GM12878 (cell line): ENCODE measurements around the gene HJURP.

ENCODE experiments used
- CTCF ChIP-seq, 3 experiments: IDR thresholded peaks in 2 of 3; conservative IDR thresholded peaks in 1 of 3; 2 replicates each; pipeline ENCODE4 v1.5.1; 2011; ENCODE audit warnings: low read depth in 3 of 3, low read length in 3 of 3, mild to moderate bottlenecking in 3 of 3, control low read depth in 2 of 3, moderate library complexity in 2 of 3, inconsistent platforms in 1 of 3, mixed read lengths in 1 of 3; ENCODE audit not compliant: control insufficient read depth in 2 of 3, insufficient read depth in 1 of 3; ENCODE audit errors: extremely low read depth in 1 of 3
- EP300 ChIP-seq, 2 experiments: fragments of 150-350 bp in 1 of 2; IDR thresholded peaks; 2 replicates each; pipeline ENCODE4 v1.6.1; 2011 to 2012; ENCODE audit warnings: low read depth in 2 of 2, low read length in 2 of 2, borderline replicate concordance in 1 of 2, improper control_type of control experiment in 1 of 2, inconsistent platforms in 1 of 2; ENCODE audit not compliant: control insufficient read depth in 1 of 2
- EZH2 ChIP-seq: IDR thresholded peaks from 2 replicates; pipeline ENCODE4 v1.6.1; 2012; ENCODE audit warnings: low read depth, mild to moderate bottlenecking, control low read depth, inconsistent platforms, low read length, borderline replicate concordance; ENCODE audit not compliant: control insufficient read depth
- RAD51 ChIP-seq: fragments of 450-650 bp; IDR thresholded peaks from 2 replicates; pipeline ENCODE4 v1.6.1; 2016; ENCODE audit warnings: moderate library complexity, mild to moderate bottlenecking, inconsistent platforms
- RUNX3 ChIP-seq: IDR thresholded peaks from 2 replicates; pipeline ENCODE4 v1.6.1; 2012; ENCODE audit warnings: low read length, inconsistent platforms
- SMAD1 ChIP-seq: fragments of 450-650 bp; IDR thresholded peaks from 2 replicates; pipeline ENCODE4 v1.6.1; 2018; ENCODE audit warnings: mild to moderate bottlenecking, low read depth; ENCODE audit not compliant: partially characterized antibody
- ZZZ3 ChIP-seq: IDR thresholded peaks from 2 replicates; pipeline ENCODE4 v1.6.1; 2011; ENCODE audit warnings: low read depth; ENCODE audit not compliant: control insufficient read depth, insufficient read length
- TF ChIP-seq, protein P1 (sequence below): fragments of 150-350 bp; IDR thresholded peaks from 2 replicates; pipeline ENCODE4 v1.6.1; 2014; ENCODE audit warnings: mild to moderate bottlenecking, low read depth, low read length

DNA sequence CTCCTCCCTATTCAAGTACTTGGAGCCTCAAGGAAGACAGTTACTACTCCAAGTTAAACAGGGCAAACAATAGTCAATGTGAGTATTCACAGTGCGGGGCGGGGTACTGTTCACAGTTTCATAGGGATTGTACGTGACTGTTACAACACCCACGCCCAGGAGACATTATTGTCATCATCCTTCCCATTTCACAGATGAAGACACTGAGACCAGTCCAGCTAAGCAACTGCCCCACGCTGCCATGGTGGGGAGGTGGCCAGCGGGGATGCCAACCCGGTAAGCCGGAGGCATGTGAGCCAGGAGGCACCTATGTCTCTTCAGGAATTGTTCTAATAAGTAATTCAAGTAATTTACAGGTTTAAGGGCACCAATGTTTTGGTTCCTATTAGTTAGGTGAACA is 982 bp downstream of the HJURP start:
- TF ChIP-seq RUNX3 (no peak), EZH2 (no peak), ZZZ3 (no peak), CTCF (IDR thresholded peaks at IDR 0.05 in 2 of 3, conservative IDR thresholded peaks at IDR 0.05 in 1 of 3; ENCODE audit: control insufficient read depth in 2 of 3, extremely low read depth in 1 of 3, insufficient read depth in 1 of 3, low read depth in 3 of 3, low read length in 3 of 3) (no peak), EP300 (IDR thresholded peaks at IDR 0.05; ENCODE audit: borderline replicate concordance in 1 of 2, control insufficient read depth in 1 of 2, low read depth in 2 of 2, low read length in 2 of 2) (no peak), RAD51 (no peak), SMAD1 (no peak)
- TF ChIP-seq, protein P1, sequence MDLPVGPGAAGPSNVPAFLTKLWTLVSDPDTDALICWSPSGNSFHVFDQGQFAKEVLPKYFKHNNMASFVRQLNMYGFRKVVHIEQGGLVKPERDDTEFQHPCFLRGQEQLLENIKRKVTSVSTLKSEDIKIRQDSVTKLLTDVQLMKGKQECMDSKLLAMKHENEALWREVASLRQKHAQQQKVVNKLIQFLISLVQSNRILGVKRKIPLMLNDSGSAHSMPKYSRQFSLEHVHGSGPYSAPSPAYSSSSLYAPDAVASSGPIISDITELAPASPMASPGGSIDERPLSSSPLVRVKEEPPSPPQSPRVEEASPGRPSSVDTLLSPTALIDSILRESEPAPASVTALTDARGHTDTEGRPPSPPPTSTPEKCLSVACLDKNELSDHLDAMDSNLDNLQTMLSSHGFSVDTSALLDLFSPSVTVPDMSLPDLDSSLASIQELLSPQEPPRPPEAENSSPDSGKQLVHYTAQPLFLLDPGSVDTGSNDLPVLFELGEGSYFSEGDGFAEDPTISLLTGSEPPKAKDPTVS: no peak
